ENCODE results near the gene LIMS1.

Gene LIMS1

GRCh38 chr2:108541451-108541850, 7.2 kb downstream of the LIMS1 start:
- TF ChIP-seq CTCF (IDR thresholded peaks at IDR 0.05; ENCODE audit: control extremely low read depth, extremely low read depth, low read depth, missing control alignments) = no peak
- ChIA-PET CTCF (interaction anchor here (0.9 to 2.3 kb wide), 6 partner anchors 9 to 969 kb away, joined by 3 to 8 read pairs (median 4); no protein-coding TSS in a partner anchor), POLR2A (no interaction called here)
- no peak for DNase-seq (ENCODE audit: extremely low spot score)

GRCh38 chr2:108542071-108542470, 7.8 kb downstream of the LIMS1 start:
- TF ChIP-seq CTCF (IDR thresholded peaks at IDR 0.05; ENCODE audit: control extremely low read depth, extremely low read depth, low read depth, missing control alignments) = no peak
- no peak for DNase-seq (ENCODE audit: extremely low spot score)
- ChIA-PET CTCF (interaction anchor here (1.0 to 2.3 kb wide), 5 partner anchors 8 to 42 kb away, joined by 3 to 8 read pairs (median 5); no protein-coding TSS in a partner anchor), POLR2A (no interaction called here)

DNA sequence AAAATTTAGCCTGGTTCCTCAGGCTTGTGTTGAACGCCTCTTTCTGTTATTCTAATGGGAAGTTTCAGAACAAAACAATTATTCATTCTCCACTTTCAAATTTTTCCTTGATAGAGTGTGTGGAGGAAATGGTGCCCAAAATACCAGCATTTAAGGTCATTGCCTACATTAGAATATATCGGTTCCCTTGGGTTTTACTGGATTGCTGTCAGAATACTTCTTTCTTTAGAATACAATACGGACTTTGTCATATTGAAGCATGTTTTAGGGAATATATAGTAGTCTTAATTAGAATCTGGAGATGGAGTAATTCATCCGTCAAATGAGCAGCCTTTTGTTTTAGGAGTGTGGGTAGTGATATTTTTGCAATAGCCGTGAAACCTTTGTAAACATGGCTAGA, 13.3 kb downstream of the LIMS1 start:
- no peak for TF ChIP-seq CTCF (IDR thresholded peaks at IDR 0.05; ENCODE audit: control extremely low read depth, extremely low read depth, low read depth, missing control alignments)
- POLR2A ChIA-PET = no interaction called here
- DNase-seq (ENCODE audit: extremely low spot score) = no peak
- CTCF ChIA-PET = no interaction called here

DNA sequence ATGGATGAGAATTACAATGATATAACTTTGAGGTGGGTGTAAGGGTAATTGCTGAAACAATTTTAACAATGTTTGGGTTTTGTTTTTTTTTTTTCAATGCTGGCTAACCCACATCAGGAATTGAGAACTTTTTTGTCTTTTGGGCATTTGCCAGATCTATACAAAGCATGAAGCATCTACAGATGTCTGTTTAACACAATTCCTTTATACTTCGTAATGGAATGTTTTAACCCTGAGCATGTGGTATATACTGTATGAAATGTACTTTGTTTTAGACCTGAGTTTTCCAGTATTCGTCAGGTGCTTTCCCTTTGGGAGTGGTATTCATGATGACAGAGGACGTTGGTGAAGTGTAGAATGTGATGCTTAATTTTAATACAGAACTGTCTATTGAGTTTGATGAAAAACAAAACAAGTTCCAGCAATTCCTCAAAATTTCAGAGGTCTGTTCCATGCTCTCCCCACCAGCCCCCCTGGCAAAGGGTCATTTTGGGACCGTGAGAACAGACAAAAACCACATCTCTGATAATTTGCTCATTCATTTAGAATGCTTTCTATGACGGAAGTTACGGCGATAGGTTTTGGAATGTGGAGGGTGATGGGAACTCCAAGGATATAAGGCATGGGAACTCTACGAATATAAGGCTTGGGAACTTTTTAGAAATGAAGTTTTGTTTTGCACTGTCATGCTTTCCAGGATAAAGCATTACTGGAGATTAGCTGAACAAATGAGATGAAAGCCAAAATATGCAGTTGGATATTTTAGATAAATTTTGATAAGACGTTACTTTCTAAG, 14.1 kb downstream of the LIMS1 start:
- ChIA-PET CTCF (interaction anchor here (1.0 to 1.4 kb wide), 2 partner anchors 18 to 26 kb away, joined by 3 to 4 read pairs; no protein-coding TSS in a partner anchor), POLR2A (no interaction called here)
- no peak for DNase-seq (ENCODE audit: extremely low spot score)
- no peak for TF ChIP-seq CTCF (IDR thresholded peaks at IDR 0.05; ENCODE audit: control extremely low read depth, extremely low read depth, low read depth, missing control alignments)

DNA sequence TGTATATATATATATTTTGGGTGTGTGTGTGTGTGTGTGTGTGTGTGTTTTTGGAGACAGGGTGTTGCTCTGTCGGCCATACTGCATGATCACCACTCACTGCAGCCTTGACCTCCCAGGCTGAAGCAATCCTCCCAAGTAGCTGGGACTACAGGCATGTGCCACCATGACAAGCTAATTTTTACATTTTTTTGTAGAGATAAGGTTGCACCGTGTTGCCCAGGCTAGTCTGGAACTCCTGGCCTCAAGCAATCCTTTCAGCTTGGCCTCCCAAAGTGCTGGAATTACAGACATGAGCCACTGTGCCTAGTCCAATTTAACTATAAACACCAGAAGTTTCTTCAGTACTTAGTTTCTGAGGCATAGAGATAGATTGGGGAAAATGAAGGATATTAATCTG, 18.3 kb downstream of the LIMS1 start:
- TF ChIP-seq CTCF (IDR thresholded peaks at IDR 0.05; ENCODE audit: control extremely low read depth, extremely low read depth, low read depth, missing control alignments) = no peak
- no peak for DNase-seq (ENCODE audit: extremely low spot score)
- ChIA-PET POLR2A (no interaction called here), CTCF (interaction anchor here (1.2 to 1.5 kb wide), 2 partner anchors 10 to 13 kb away, joined by 3 to 6 read pairs; no protein-coding TSS in a partner anchor)

DNA sequence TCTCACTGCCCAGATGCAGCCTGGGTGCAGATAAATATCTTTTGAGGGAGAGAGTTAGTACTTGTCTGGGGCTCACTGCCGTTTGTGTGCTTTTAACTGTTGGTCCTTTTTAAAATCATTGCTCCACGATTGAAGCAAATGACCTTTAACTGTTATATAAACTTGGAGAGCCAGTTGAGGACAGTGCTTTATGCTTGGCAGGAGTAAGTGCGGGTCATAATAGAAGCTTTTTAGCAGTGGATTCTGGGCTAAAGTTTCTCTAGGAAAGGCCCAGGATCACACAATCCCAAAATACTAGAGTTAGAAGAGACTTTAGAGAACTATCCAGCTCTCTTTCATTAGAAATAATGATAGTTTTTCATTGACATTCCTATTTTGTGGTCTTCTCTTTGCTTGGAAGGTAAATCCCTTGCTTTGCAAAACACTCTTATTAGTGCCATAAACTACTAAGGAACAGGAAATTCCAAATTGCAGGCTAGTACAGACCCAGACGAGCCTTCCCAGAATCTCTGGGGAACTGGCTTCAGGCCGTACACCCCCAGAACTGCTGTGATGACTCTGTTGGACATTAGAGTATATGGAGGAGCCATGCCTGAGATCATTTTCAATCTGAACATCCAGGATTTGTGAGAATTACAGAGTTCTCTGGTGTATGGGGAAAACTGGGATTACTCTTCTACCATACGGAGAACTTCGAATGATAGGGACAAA, 19.1 kb downstream of the LIMS1 start:
- no peak for DNase-seq (ENCODE audit: extremely low spot score)
- TF ChIP-seq CTCF (IDR thresholded peaks at IDR 0.05; ENCODE audit: control extremely low read depth, extremely low read depth, low read depth, missing control alignments) = no peak
- CTCF ChIA-PET = interaction anchor here (1.2 to 1.5 kb wide), 3 partner anchors 11 to 17 kb away, joined by 3 to 6 read pairs (median 3); no protein-coding TSS in a partner anchor
- POLR2A ChIA-PET = no interaction called here
